Measurements from ENCODE around the gene ODR4. TPM values are rescaled to one million over a fixed set of nuclear protein-coding genes. Genes with fewer than 3 reads are reported as not detected.
A peak's percentile ranks its signal among the peaks of the same experiment; 100 is the strongest.

Gene ODR4
- total and polyA plus RNA-seq, 4 donors: 10.3 to 29.3 (median 16.7) TPM

DNA sequence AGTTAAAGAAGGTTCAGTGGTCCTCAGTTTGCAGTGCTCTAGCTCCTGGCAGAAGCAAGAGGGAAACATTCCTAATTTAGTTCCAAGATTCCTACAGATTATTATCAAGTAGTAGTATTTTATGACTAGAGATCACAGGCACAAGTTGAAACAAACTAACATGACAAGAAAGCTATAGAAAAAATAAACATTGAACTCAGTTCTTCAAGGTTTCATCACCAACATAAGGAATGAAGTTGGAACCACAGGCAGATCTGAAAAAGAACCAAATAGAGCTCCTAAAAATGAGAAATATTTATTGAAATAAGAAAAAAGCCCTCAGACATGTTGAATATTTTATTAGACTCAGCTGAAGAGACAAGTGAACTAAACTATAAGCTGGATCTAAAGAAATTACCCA lies 44.7 kb downstream of the ODR4 start:
- no peaks in the 10 kb centered on the region for H3K27me3 ChIP-seq (ENCODE audit: control insufficient read depth in 3 of 3, insufficient read depth in 3 of 3, low read length in 2 of 3)
- H3K36me3 ChIP-seq (ENCODE audit: control insufficient read depth in 4 of 4, insufficient read depth in 4 of 4, low read length in 4 of 4): peaks cover 0 to 18% (median 6%) of the 10 kb centered on the region in 4 donors
- H3K9me3 ChIP-seq (ENCODE audit: control insufficient read depth in 4 of 4, insufficient read depth in 3 of 4, low read length in 3 of 4): no peaks in the 10 kb centered on the region
- no peak overlapping the region for H3K27ac ChIP-seq (ENCODE audit: low read depth in 1 of 2, low read length in 1 of 2)
- H3K4me1 ChIP-seq (ENCODE audit: control insufficient read depth in 5 of 5, insufficient read depth in 5 of 5, low read length in 5 of 5): peaks cover 0 to 24% (median 2%) of the 10 kb centered on the region in 5 donors
- H3K9ac ChIP-seq (ENCODE audit: insufficient read depth in 1 of 2, low read length in 2 of 2): no peak overlapping the region
- ATAC-seq (ENCODE audit: insufficient read depth, low FRiP score): no peak
- DNase-seq: no peak
- TF ChIP-seq, protein P1, sequence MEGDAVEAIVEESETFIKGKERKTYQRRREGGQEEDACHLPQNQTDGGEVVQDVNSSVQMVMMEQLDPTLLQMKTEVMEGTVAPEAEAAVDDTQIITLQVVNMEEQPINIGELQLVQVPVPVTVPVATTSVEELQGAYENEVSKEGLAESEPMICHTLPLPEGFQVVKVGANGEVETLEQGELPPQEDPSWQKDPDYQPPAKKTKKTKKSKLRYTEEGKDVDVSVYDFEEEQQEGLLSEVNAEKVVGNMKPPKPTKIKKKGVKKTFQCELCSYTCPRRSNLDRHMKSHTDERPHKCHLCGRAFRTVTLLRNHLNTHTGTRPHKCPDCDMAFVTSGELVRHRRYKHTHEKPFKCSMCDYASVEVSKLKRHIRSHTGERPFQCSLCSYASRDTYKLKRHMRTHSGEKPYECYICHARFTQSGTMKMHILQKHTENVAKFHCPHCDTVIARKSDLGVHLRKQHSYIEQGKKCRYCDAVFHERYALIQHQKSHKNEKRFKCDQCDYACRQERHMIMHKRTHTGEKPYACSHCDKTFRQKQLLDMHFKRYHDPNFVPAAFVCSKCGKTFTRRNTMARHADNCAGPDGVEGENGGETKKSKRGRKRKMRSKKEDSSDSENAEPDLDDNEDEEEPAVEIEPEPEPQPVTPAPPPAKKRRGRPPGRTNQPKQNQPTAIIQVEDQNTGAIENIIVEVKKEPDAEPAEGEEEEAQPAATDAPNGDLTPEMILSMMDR (IDR thresholded peaks at IDR 0.05; ENCODE audit: control extremely low read depth, extremely low read depth): no peak
- H3K4me3 ChIP-seq: no peak overlapping the region

DNA sequence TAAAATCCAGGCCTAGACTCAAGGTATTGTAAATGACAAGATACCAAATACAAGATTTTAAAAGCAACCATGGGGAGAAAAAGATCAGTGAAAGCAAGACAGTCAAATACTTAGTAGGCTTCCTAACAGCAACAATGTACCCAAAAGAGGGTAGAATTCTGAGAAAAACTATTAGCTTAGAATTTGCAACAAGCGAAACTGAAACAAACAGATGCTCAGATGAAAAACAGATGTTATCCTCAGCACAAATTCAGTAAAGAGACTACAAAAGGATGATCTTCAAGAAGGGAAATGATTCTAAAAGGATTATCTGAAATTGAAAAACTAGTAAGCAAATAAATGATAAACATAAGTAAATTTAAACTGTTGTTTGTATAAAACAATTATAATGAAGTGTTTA lies 45.3 kb downstream of the ODR4 start:
- Histone ChIP-seq H3K36me3 (ENCODE audit: control insufficient read depth in 4 of 4, insufficient read depth in 4 of 4, low read length in 4 of 4) (peaks cover 0 to 13% (median 5%) of the 10 kb centered on the region in 4 donors), H3K4me1 (ENCODE audit: control insufficient read depth in 5 of 5, insufficient read depth in 5 of 5, low read length in 5 of 5) (peaks cover 0 to 24% (median 2%) of the 10 kb centered on the region in 5 donors), H3K9me3 (ENCODE audit: control insufficient read depth in 4 of 4, insufficient read depth in 3 of 4, low read length in 3 of 4) (no peaks in the 10 kb centered on the region), H3K4me3 (no peak overlapping the region), H3K27ac (ENCODE audit: low read depth in 1 of 2, low read length in 1 of 2) (no peak overlapping the region), H3K9ac (ENCODE audit: insufficient read depth in 1 of 2, low read length in 2 of 2) (no peak overlapping the region), H3K27me3 (ENCODE audit: control insufficient read depth in 3 of 3, insufficient read depth in 3 of 3, low read length in 2 of 3) (no peaks in the 10 kb centered on the region)
- peak in 2 of 3 donors; percentile 82 to 88 for DNase-seq
- TF ChIP-seq, protein P1 (IDR thresholded peaks at IDR 0.05; ENCODE audit: control extremely low read depth, extremely low read depth): no peak
- no peak for ATAC-seq (ENCODE audit: insufficient read depth, low FRiP score)
- 80 to 91% methylated on average over 1 of the region's 1 CpG for WGBS, 2 donors

DNA sequence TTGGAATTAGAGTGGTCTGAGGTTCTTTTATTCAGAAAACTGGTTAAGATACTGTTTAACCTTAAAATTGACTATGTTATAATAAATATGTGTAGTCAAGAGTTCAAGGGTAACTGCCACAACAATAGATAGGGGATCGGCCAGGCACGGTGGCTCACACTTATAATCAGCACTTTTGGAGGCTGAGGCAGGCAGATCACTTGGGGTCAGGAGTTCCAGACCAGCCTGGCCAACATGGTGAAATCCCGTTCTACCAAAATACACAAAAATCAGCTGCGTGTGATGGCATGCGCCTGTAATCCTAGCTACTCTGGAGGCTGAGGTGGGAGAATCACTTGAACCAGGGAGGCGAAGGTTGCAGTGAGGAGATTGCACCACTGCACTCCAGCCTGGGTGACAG lies 45.8 kb downstream of the ODR4 start:
- H3K9me3 ChIP-seq (ENCODE audit: control insufficient read depth in 4 of 4, insufficient read depth in 3 of 4, low read length in 3 of 4): no peaks in the 10 kb centered on the region
- H3K4me1 ChIP-seq (ENCODE audit: control insufficient read depth in 5 of 5, insufficient read depth in 5 of 5, low read length in 5 of 5): peaks cover 0 to 24% (median 2%) of the 10 kb centered on the region in 5 donors
- no peak overlapping the region for H3K4me3 ChIP-seq
- 89 to 93% methylated on average over 6 of the region's 6 CpGs for WGBS, 2 donors
- no peak overlapping the region for H3K9ac ChIP-seq (ENCODE audit: insufficient read depth in 1 of 2, low read length in 2 of 2)
- ATAC-seq (ENCODE audit: insufficient read depth, low FRiP score) (no peak), DNase-seq (peak in 1 of 3 donors; percentile 26)
- H3K27ac ChIP-seq (ENCODE audit: low read depth in 1 of 2, low read length in 1 of 2): peak overlapping the region in 1 of 2 donors; percentile 14
- H3K36me3 ChIP-seq (ENCODE audit: control insufficient read depth in 4 of 4, insufficient read depth in 4 of 4, low read length in 4 of 4): peaks cover 0 to 13% (median 6%) of the 10 kb centered on the region in 4 donors
- TF ChIP-seq, protein P1 (IDR thresholded peaks at IDR 0.05; ENCODE audit: control extremely low read depth, extremely low read depth): no peak
- no peaks in the 10 kb centered on the region for H3K27me3 ChIP-seq (ENCODE audit: control insufficient read depth in 3 of 3, insufficient read depth in 3 of 3, low read length in 2 of 3)

- H3K4me1 ChIP-seq (ENCODE audit: control insufficient read depth in 5 of 5, insufficient read depth in 5 of 5, low read length in 5 of 5): peaks cover 0 to 24% (median 2%) of the 10 kb centered on the region in 5 donors
- no peak for ATAC-seq (ENCODE audit: insufficient read depth, low FRiP score)
- 66 to 86% methylated on average over 2 of the region's 2 CpGs for WGBS, 2 donors
- H3K9me3 ChIP-seq (ENCODE audit: control insufficient read depth in 4 of 4, insufficient read depth in 3 of 4, low read length in 3 of 4): no peaks in the 10 kb centered on the region
- H3K9ac ChIP-seq (ENCODE audit: insufficient read depth in 1 of 2, low read length in 2 of 2): no peak overlapping the region
- H3K36me3 ChIP-seq (ENCODE audit: control insufficient read depth in 4 of 4, insufficient read depth in 4 of 4, low read length in 4 of 4): peaks cover 0 to 5% (median 4%) of the 10 kb centered on the region in 4 donors
- TF ChIP-seq, protein P1 (IDR thresholded peaks at IDR 0.05; ENCODE audit: control extremely low read depth, extremely low read depth): no peak
- no peak overlapping the region for H3K27ac ChIP-seq (ENCODE audit: low read depth in 1 of 2, low read length in 1 of 2)
- no peak overlapping the region for H3K4me3 ChIP-seq
- peak; percentile 51 to 88 (median 84) for DNase-seq
- H3K27me3 ChIP-seq (ENCODE audit: control insufficient read depth in 3 of 3, insufficient read depth in 3 of 3, low read length in 2 of 3): no peaks in the 10 kb centered on the region
Measured at GRCh38 chr1:186424539-186424938, 48.9 kb downstream of the ODR4 start.

Measured in lung (tissue), 12 donors.